Body of pancreas (tissue), 4 donors: ENCODE measurements around the gene DOCK3.

ENCODE experiments used
- POLR2A ChIP-seq, 3 donors: fragments of 450-650 bp; IDR thresholded peaks; one replicate each; pipeline ENCODE4 v1.6.1; 2016; ENCODE audit warnings: antibody characterized with exemption in 3 of 3, mild to moderate bottlenecking in 2 of 3
- TF ChIP-seq, protein P1 (sequence below), 7 experiments: fragments of 450-650 bp in 4 of 7; fragments of 200-600 bp in 3 of 7; sonication (generic) in 3 of 7; IDR thresholded peaks; one replicate each; pipeline ENCODE4 v1.5.1; 2016 to 2019; ENCODE audit warnings: antibody characterized with exemption in 7 of 7

GRCh38 chr3:51340989-51341636 lies 666.4 kb downstream of the DOCK3 start:
- TF ChIP-seq, protein P1, sequence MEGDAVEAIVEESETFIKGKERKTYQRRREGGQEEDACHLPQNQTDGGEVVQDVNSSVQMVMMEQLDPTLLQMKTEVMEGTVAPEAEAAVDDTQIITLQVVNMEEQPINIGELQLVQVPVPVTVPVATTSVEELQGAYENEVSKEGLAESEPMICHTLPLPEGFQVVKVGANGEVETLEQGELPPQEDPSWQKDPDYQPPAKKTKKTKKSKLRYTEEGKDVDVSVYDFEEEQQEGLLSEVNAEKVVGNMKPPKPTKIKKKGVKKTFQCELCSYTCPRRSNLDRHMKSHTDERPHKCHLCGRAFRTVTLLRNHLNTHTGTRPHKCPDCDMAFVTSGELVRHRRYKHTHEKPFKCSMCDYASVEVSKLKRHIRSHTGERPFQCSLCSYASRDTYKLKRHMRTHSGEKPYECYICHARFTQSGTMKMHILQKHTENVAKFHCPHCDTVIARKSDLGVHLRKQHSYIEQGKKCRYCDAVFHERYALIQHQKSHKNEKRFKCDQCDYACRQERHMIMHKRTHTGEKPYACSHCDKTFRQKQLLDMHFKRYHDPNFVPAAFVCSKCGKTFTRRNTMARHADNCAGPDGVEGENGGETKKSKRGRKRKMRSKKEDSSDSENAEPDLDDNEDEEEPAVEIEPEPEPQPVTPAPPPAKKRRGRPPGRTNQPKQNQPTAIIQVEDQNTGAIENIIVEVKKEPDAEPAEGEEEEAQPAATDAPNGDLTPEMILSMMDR (IDR thresholded peaks at IDR 0.05), result no peak
- TF ChIP-seq POLR2A (IDR thresholded peaks at IDR 0.05), result no peak
